ENCODE measurements around the gene KCTD14. TPM values are rescaled to one million over a fixed set of nuclear protein-coding genes. Genes with fewer than 3 reads are reported as not detected.

Gene KCTD14
- 0.29 and 0.36 TPM in 2 replicates for total RNA-seq

GRCh38 chr11:78022397-78023396 lies at the start of gene KCTD14:
TSS of gene KCTD14 (minus strand) at chr11:78023276. CDS start at chr11:78023249, 27 bp downstream.
- peak; percentile 84 for DNase-seq (ENCODE audit: insufficient read length, low spot score, missing footprints)
- H3K9me3 ChIP-seq (ENCODE audit: low read depth, low read length) = no peaks in the 10 kb centered on the region
- no peaks in the 10 kb centered on the region for H3K79me2 ChIP-seq (ENCODE audit: insufficient read depth, low read length)
- no peak within 1 kb of the TSS for H3K27ac ChIP-seq (ENCODE audit: low read depth, low read length)
- no peaks in the 10 kb centered on the region for H4K20me1 ChIP-seq (ENCODE audit: insufficient read depth, low read length)
- H3K4me3 ChIP-seq (ENCODE audit: insufficient read depth, low read length) = peak within 1 kb of the TSS; percentile 71
- no peaks in the 10 kb centered on the region for H3K36me3 ChIP-seq (ENCODE audit: insufficient read depth, low read length)
- TF ChIP-seq CTCF (IDR thresholded peaks at IDR 0.05; ENCODE audit: extremely low read depth, low read depth, low read length) = no peak
- H2AFZ ChIP-seq (ENCODE audit: low read length) = peak within 1 kb of the TSS; percentile 92
- peaks cover 4% of the 10 kb centered on the region for H3K27me3 ChIP-seq (ENCODE audit: insufficient read depth, low read length)
- H3K4me2 ChIP-seq (ENCODE audit: insufficient read depth, low read length) = peak within 1 kb of the TSS; percentile 80
- H3K4me1 ChIP-seq (ENCODE audit: insufficient read depth, low read length) = no peaks in the 10 kb centered on the region

GRCh38 chr11:78072455-78072854 lies 49.4 kb upstream of the KCTD14 start:
- Histone ChIP-seq H3K27ac (ENCODE audit: low read depth, low read length) (no peak overlapping the region), H4K20me1 (ENCODE audit: insufficient read depth, low read length) (peaks cover 39% of the 10 kb centered on the region), H3K79me2 (ENCODE audit: insufficient read depth, low read length) (peaks cover 72% of the 10 kb centered on the region), H3K4me3 (ENCODE audit: insufficient read depth, low read length) (no peak overlapping the region), H3K4me1 (ENCODE audit: insufficient read depth, low read length) (no peaks in the 10 kb centered on the region), H3K27me3 (ENCODE audit: insufficient read depth, low read length) (no peaks in the 10 kb centered on the region), H3K9me3 (ENCODE audit: low read depth, low read length) (no peaks in the 10 kb centered on the region), H2AFZ (ENCODE audit: low read length) (no peak overlapping the region), H3K36me3 (ENCODE audit: insufficient read depth, low read length) (peaks cover 36% of the 10 kb centered on the region), H3K4me2 (ENCODE audit: insufficient read depth, low read length) (no peak overlapping the region)
- TF ChIP-seq CTCF (IDR thresholded peaks at IDR 0.05; ENCODE audit: extremely low read depth, low read depth, low read length) = no peak
- no peak for DNase-seq (ENCODE audit: insufficient read length, low spot score, missing footprints)

- peaks cover 64% of the 10 kb centered on the region for H3K79me2 ChIP-seq (ENCODE audit: insufficient read depth, low read length)
- no peak overlapping the region for H3K4me2 ChIP-seq (ENCODE audit: insufficient read depth, low read length)
- DNase-seq (ENCODE audit: insufficient read length, low spot score, missing footprints) = no peak
- H2AFZ ChIP-seq (ENCODE audit: low read length) = no peak overlapping the region
- no peaks in the 10 kb centered on the region for H3K27me3 ChIP-seq (ENCODE audit: insufficient read depth, low read length)
- H3K9me3 ChIP-seq (ENCODE audit: low read depth, low read length) = no peaks in the 10 kb centered on the region
- peaks cover 36% of the 10 kb centered on the region for H3K36me3 ChIP-seq (ENCODE audit: insufficient read depth, low read length)
- TF ChIP-seq CTCF (IDR thresholded peaks at IDR 0.05; ENCODE audit: extremely low read depth, low read depth, low read length) = no peak
- no peaks in the 10 kb centered on the region for H3K4me1 ChIP-seq (ENCODE audit: insufficient read depth, low read length)
- peaks cover 34% of the 10 kb centered on the region for H4K20me1 ChIP-seq (ENCODE audit: insufficient read depth, low read length)
- H3K4me3 ChIP-seq (ENCODE audit: insufficient read depth, low read length) = no peak overlapping the region
- no peak overlapping the region for H3K27ac ChIP-seq (ENCODE audit: low read depth, low read length)
Observed at GRCh38 chr11:78071717-78072116, 48.6 kb upstream of the KCTD14 start.

- Histone ChIP-seq H4K20me1 (ENCODE audit: insufficient read depth, low read length) (peaks cover 25% of the 10 kb centered on the region), H3K4me2 (ENCODE audit: insufficient read depth, low read length) (no peak overlapping the region), H3K4me1 (ENCODE audit: insufficient read depth, low read length) (no peaks in the 10 kb centered on the region), H3K27me3 (ENCODE audit: insufficient read depth, low read length) (no peaks in the 10 kb centered on the region), H2AFZ (ENCODE audit: low read length) (no peak overlapping the region), H3K36me3 (ENCODE audit: insufficient read depth, low read length) (peaks cover 36% of the 10 kb centered on the region), H3K79me2 (ENCODE audit: insufficient read depth, low read length) (peaks cover 54% of the 10 kb centered on the region), H3K4me3 (ENCODE audit: insufficient read depth, low read length) (no peak overlapping the region), H3K27ac (ENCODE audit: low read depth, low read length) (no peak overlapping the region), H3K9me3 (ENCODE audit: low read depth, low read length) (no peaks in the 10 kb centered on the region)
- TF ChIP-seq CTCF (IDR thresholded peaks at IDR 0.05; ENCODE audit: extremely low read depth, low read depth, low read length) = no peak
- DNase-seq (ENCODE audit: insufficient read length, low spot score, missing footprints) = no peak
Observed at GRCh38 chr11:78070621-78071020, 47.5 kb upstream of the KCTD14 start.
